22Rv1 (cell line): ENCODE data around the gene ERC1.

Experiments used
- H3K27ac ChIP-seq: fragments of 450-650 bp; 2 replicates; pipeline ENCODE4 v1.5.1; 2017
- ZFX ChIP-seq: fragments of 450-650 bp; IDR thresholded peaks from 2 replicates; pipeline ENCODE4 v1.6.1; 2017; ENCODE audit warnings: antibody characterized with exemption, borderline replicate concordance
- TF ChIP-seq, protein P1 (sequence below): fragments of 450-650 bp; IDR thresholded peaks from 2 replicates; pipeline ENCODE4 v1.5.1; 2017; ENCODE audit warnings: mild to moderate bottlenecking

Gene ERC1

GRCh38 chr12:1384910-1385309, 393.9 kb downstream of the ERC1 start:
- TF ChIP-seq, protein P1, sequence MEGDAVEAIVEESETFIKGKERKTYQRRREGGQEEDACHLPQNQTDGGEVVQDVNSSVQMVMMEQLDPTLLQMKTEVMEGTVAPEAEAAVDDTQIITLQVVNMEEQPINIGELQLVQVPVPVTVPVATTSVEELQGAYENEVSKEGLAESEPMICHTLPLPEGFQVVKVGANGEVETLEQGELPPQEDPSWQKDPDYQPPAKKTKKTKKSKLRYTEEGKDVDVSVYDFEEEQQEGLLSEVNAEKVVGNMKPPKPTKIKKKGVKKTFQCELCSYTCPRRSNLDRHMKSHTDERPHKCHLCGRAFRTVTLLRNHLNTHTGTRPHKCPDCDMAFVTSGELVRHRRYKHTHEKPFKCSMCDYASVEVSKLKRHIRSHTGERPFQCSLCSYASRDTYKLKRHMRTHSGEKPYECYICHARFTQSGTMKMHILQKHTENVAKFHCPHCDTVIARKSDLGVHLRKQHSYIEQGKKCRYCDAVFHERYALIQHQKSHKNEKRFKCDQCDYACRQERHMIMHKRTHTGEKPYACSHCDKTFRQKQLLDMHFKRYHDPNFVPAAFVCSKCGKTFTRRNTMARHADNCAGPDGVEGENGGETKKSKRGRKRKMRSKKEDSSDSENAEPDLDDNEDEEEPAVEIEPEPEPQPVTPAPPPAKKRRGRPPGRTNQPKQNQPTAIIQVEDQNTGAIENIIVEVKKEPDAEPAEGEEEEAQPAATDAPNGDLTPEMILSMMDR: no peak
- TF ChIP-seq ZFX: no peak
- H3K27ac ChIP-seq: no peak overlapping the region

- no peak for TF ChIP-seq ZFX
- TF ChIP-seq, protein P1: no peak
- no peak overlapping the region for H3K27ac ChIP-seq
These were observed 400.7 kb downstream of the ERC1 start for GRCh38 chr12:1391722-1392121.

DNA sequence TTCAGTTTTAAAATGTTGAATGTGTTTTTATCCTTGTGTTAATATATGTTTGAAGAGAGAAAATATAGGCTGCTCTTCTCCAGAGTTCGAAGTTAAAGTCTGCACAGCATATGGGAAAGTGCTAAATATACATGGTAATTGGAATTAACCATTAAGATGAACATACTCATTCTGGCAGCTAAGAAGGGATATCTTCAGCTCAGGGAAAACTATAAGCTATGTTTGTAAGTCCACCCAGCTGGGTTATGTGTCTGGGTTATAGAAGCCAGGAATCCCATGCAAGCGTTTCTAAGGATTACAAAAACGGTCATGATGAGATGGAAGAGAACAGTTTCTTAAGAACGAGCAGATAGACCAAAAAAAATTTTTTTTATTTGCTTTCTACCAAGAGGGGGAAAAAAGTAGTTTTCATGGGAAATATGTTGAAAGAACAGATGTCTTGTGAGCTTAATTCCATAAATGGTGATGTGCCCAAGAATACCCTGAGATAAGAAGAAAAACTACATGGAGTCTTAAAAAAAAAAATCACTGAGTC, 404.5 kb downstream of the ERC1 start:
- TF ChIP-seq ZFX: no peak
- TF ChIP-seq, protein P1: no peak
- H3K27ac ChIP-seq: no peak overlapping the region

DNA sequence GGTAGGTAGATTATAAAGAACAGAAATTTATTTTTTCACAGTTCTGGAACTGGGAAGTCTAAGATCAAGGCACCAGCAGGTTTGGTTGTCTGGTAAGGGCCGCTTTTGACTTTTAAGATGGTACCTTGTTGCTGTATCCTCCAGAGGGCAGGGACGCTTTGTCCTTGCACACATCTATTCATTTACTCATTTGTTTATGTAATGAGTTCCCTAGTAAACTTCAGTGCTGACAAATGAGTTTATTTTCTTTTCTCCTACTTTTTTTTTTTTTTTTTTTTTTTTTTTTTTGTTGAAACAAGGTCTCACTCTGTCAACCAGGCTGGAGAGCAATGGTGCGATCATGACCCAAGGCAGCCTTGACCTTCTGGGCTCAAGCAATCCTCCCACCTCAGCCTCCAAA, 407.6 kb downstream of the ERC1 start:
- TF ChIP-seq, protein P1: 0 out of 2 replicates have a peak, but pooled peaks have one; percentile 15
- no peak for TF ChIP-seq ZFX
- H3K27ac ChIP-seq: no peak overlapping the region

DNA sequence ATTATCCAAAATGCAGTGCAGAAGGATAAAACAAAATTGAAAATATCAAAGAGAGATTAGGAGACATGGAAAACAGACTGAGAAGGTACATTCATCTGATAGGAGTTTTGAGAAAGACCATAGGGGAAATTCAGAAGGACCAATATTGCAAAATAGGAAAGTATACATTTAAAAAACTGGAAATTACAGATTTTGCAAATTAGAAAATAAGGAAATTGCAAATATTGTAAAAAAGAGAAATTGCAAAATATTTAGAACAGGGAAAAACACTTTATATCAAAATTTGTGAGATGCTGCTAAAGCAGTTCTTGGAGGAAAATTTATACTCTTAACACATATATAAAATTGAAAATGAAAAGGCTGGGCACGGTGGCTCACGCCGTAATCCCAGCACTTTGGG, 410.9 kb downstream of the ERC1 start:
- no peak overlapping the region for H3K27ac ChIP-seq
- TF ChIP-seq ZFX: no peak

GRCh38 chr12:1403417-1403816, 412.4 kb downstream of the ERC1 start:
- TF ChIP-seq ZFX: no peak
- TF ChIP-seq, protein P1: no peak
- no peak overlapping the region for H3K27ac ChIP-seq

- no peak overlapping the region for H3K27ac ChIP-seq
- no peak for TF ChIP-seq ZFX
- TF ChIP-seq, protein P1: no peak
These were observed 414.6 kb downstream of the ERC1 start for GRCh38 chr12:1405619-1406018.

- no peak overlapping the region for H3K27ac ChIP-seq
- TF ChIP-seq, protein P1: no peak
- TF ChIP-seq ZFX: no peak
These were observed 419.8 kb downstream of the ERC1 start for GRCh38 chr12:1410794-1411193.
